ENCODE measurements around the gene ARHGAP15.

Gene ARHGAP15

DNA sequence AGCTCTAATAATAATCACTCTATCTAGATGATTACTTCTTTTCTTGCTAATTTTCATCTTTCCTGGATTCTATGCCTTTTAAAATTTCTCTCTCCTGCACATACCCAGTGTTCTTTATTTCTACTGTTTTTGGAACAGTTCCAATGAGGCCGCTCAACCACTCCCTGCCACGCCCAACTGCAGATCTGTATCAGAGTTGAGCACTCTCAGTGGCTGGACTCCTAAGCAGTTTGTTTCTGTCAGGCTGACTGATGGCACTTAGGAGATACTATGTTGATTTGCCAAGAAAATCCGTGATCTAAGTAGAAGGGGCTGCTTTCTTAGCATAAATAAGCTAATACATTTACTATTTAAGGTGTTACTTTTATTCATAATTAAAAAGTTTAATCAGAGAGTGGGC is 192.8 kb downstream of the ARHGAP15 start:
- H3K9me3 ChIP-seq = no peaks in the 10 kb centered on the region
- H3K27ac ChIP-seq = no peak overlapping the region
- no peaks in the 10 kb centered on the region for H3K36me3 ChIP-seq
- no peaks in the 10 kb centered on the region for H3K4me1 ChIP-seq (ENCODE audit: control insufficient read depth in 1 of 2, insufficient read depth in 1 of 2, low read depth in 1 of 2, low read length in 1 of 2)
- H3K4me3 ChIP-seq (ENCODE audit: low read depth in 1 of 2, low read length in 1 of 2) = no peak overlapping the region
- TF ChIP-seq, protein P1, sequence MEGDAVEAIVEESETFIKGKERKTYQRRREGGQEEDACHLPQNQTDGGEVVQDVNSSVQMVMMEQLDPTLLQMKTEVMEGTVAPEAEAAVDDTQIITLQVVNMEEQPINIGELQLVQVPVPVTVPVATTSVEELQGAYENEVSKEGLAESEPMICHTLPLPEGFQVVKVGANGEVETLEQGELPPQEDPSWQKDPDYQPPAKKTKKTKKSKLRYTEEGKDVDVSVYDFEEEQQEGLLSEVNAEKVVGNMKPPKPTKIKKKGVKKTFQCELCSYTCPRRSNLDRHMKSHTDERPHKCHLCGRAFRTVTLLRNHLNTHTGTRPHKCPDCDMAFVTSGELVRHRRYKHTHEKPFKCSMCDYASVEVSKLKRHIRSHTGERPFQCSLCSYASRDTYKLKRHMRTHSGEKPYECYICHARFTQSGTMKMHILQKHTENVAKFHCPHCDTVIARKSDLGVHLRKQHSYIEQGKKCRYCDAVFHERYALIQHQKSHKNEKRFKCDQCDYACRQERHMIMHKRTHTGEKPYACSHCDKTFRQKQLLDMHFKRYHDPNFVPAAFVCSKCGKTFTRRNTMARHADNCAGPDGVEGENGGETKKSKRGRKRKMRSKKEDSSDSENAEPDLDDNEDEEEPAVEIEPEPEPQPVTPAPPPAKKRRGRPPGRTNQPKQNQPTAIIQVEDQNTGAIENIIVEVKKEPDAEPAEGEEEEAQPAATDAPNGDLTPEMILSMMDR (IDR thresholded peaks at IDR 0.05) = no peak
- no peaks in the 10 kb centered on the region for H3K27me3 ChIP-seq

DNA sequence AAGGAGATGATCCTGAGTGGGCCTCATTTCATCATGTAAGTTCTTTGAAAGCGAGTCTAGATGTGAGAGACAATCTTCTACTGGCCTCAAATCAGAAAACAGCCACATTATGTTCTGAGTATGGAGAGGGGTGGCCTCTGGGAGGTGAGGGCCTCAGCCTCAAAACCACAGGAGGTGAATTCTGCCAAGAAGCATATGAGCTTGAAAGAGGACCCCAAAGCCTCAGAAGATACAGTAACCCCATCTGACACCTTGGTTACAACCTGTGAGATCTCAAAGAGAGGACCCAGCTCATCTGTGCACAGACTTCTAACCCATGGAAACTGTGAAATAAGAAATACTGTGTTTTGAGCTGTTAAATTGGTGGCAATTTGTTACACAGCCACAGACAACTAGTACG is 200.1 kb downstream of the ARHGAP15 start:
- H3K27me3 ChIP-seq = no peaks in the 10 kb centered on the region
- TF ChIP-seq, protein P1 (IDR thresholded peaks at IDR 0.05) = no peak

DNA sequence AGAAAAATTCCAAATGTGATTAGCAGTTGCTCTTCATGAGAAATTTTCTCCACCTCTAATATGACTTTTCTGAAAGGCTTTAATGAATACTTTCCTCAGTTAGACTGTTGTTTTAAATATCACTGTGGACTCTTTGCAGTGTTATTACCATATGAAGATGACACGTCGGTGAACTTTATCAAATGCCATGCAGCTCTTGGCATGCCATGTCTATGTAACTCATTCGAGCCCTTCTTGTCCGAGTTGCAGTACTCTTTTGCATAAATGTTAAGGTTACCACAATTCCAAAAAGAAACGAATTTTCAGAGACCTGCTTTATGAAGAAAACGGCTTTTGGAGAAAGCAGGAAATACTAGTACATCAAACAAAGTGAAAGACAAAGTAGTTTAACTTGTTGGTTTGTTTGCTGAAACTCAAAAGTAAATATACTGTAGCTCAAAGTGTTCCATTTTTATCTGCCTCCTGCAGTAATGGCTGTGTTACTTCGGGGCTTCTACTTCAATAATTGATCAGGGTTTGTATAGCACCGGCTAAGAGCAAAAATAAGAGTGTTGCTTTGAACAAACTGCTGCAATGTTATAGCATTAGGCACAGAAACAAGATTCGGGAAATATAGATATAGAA is 204.1 kb downstream of the ARHGAP15 start:
- Histone ChIP-seq H3K27ac (no peak overlapping the region), H3K27me3 (no peaks in the 10 kb centered on the region), H3K4me1 (ENCODE audit: control insufficient read depth in 1 of 2, insufficient read depth in 1 of 2, low read depth in 1 of 2, low read length in 1 of 2) (peaks cover 0 to 5% of the 10 kb centered on the region in 2 experiments), H3K4me3 (ENCODE audit: low read depth in 1 of 2, low read length in 1 of 2) (no peak overlapping the region), H3K36me3 (peaks cover 4% of the 10 kb centered on the region), H3K9me3 (no peaks in the 10 kb centered on the region)
- TF ChIP-seq, protein P1 (IDR thresholded peaks at IDR 0.05) = no peak

More for the DNA sequence above, 200.1 kb downstream of the ARHGAP15 start:
- Histone ChIP-seq H3K9me3 (no peaks in the 10 kb centered on the region), H3K4me3 (ENCODE audit: low read depth in 1 of 2, low read length in 1 of 2) (no peak overlapping the region), H3K36me3 (peaks cover 4% of the 10 kb centered on the region), H3K27ac (no peak overlapping the region), H3K4me1 (ENCODE audit: control insufficient read depth in 1 of 2, insufficient read depth in 1 of 2, low read depth in 1 of 2, low read length in 1 of 2) (peaks cover 0 to 5% of the 10 kb centered on the region in 2 experiments)

DNA sequence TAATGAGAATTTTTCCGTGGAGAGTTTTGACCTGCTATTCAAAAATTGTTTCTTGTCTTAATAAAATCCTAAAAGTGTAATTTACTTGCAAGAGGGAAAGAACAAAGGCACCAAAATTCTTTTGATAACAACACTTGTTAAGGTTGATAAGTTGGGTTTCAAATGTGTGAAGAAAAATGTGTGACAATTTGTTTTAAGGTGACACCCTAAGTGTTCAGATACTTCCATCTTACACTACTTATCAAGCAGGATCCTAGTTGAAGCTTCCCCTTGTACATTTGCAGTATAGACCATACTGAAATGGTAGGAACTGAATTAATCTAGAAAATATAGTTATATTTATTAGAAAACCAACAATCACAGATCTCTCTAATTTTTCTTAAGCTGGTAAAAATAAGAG is 204.6 kb downstream of the ARHGAP15 start:
- H3K27me3 ChIP-seq = no peaks in the 10 kb centered on the region
- H3K9me3 ChIP-seq = no peaks in the 10 kb centered on the region
- H3K4me3 ChIP-seq (ENCODE audit: low read depth in 1 of 2, low read length in 1 of 2) = no peak overlapping the region
- TF ChIP-seq, protein P1 (IDR thresholded peaks at IDR 0.05) = no peak
- H3K27ac ChIP-seq = no peak overlapping the region
- H3K36me3 ChIP-seq = peaks cover 4% of the 10 kb centered on the region
- H3K4me1 ChIP-seq (ENCODE audit: control insufficient read depth in 1 of 2, insufficient read depth in 1 of 2, low read depth in 1 of 2, low read length in 1 of 2) = peaks cover 0 to 5% of the 10 kb centered on the region in 2 experiments

DNA sequence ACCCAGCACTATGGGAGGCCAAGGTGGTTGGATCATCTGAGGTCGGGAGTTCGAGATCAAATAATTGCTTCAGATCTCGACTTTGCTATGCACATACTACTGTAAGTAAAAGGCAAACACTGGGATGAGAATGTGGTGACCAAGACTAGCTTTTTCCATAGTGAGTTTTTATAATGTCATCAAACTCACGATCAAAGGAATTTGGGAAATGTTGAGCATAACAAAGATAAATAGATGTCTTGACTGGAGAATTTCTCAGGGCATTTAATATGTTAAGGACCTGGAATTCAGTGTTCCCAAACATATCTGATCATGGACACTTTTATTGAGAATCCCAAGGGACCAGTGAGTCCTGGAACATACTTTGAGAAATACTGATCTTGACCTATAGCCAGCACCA is 205.6 kb downstream of the ARHGAP15 start:
- TF ChIP-seq, protein P1 (IDR thresholded peaks at IDR 0.05) = no peak
- H3K9me3 ChIP-seq = no peaks in the 10 kb centered on the region
- no peak overlapping the region for H3K4me3 ChIP-seq (ENCODE audit: low read depth in 1 of 2, low read length in 1 of 2)
- H3K36me3 ChIP-seq = no peaks in the 10 kb centered on the region
- no peaks in the 10 kb centered on the region for H3K27me3 ChIP-seq
- no peak overlapping the region for H3K27ac ChIP-seq
- peaks cover 0 to 5% of the 10 kb centered on the region in 2 experiments for H3K4me1 ChIP-seq (ENCODE audit: control insufficient read depth in 1 of 2, insufficient read depth in 1 of 2, low read depth in 1 of 2, low read length in 1 of 2)

All from neutrophil (primary cell).